Measurements from ENCODE around the gene NEGR1.

The NEGR1 gene

DNA sequence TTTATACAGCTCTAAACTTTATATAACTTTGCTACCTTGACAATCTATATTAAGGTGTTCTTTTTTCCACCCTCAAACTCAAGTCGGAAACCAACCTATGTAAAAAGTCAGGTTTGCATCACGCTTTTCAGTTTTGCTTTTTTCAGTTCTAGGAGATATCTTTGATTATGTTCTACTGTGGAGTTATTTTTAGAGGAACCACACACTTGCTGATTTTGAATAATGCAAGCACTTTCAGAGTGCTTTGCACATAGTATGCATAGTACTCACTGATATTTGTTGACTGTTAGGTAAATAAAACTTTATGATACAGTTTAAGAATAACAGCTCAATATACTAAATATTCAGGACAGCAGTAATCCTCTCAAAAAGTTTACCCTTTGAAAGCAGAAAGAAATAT is 637.3 kb downstream of the NEGR1 start:
- in situ Hi-C loops (cut with HindIII; ENCODE audit: low sequenced_read_pairs) = no loop called here

DNA sequence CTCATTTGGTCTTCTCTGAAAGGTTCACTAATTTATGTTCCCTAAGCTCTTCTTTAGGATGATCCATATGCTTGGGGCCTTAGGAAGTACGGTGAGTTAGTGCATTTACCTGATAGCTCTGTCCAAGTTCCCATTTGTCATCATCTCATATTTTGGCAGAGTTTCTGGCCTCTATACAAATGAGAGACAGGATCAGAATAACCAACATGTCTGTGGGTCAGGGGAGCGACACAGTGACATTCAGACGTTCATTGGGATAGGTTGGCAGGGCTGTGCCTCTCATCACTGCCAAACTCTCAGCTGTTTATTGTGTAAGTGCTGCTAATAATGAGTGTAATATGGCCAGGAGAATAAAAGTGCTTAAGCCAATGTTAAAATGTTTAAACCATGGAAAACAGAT is 640.4 kb downstream of the NEGR1 start:
- no peak overlapping the region for H3K4me3 ChIP-seq (ENCODE audit: low read depth, low read length)
- TF ChIP-seq, protein P1, sequence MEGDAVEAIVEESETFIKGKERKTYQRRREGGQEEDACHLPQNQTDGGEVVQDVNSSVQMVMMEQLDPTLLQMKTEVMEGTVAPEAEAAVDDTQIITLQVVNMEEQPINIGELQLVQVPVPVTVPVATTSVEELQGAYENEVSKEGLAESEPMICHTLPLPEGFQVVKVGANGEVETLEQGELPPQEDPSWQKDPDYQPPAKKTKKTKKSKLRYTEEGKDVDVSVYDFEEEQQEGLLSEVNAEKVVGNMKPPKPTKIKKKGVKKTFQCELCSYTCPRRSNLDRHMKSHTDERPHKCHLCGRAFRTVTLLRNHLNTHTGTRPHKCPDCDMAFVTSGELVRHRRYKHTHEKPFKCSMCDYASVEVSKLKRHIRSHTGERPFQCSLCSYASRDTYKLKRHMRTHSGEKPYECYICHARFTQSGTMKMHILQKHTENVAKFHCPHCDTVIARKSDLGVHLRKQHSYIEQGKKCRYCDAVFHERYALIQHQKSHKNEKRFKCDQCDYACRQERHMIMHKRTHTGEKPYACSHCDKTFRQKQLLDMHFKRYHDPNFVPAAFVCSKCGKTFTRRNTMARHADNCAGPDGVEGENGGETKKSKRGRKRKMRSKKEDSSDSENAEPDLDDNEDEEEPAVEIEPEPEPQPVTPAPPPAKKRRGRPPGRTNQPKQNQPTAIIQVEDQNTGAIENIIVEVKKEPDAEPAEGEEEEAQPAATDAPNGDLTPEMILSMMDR (IDR thresholded peaks at IDR 0.05; ENCODE audit: low read depth, low read length, missing control alignments) = no peak
- in situ Hi-C loops (cut with HindIII; ENCODE audit: low sequenced_read_pairs) = no loop called here
- no peak for DNase-seq (ENCODE audit: low read depth)

More for the DNA sequence above, 637.3 kb downstream of the NEGR1 start:
- no peak for DNase-seq (ENCODE audit: low read depth)
- TF ChIP-seq, protein P1 (IDR thresholded peaks at IDR 0.05; ENCODE audit: low read depth, low read length, missing control alignments) = no peak
- no peak overlapping the region for H3K4me3 ChIP-seq (ENCODE audit: low read depth, low read length)

DNA sequence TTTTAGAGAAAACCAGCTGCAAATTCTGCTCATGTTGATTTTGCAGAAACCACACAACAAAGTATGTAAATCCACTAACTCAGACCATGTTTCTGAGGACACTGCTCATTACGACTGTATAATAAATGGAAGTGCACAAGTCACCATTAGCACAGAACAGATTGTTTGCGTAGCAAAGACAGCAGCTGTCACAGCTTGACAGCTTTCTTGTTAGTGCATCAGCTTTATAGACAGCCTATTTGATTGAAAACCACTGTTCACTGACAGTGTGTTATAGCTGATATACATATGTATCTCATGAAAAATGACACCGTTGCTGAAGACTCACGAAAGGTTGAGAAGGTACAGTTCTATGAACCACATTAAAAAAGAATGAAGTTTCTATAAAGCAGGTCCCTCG is 641.3 kb downstream of the NEGR1 start:
- no peak for DNase-seq (ENCODE audit: low read depth)
- in situ Hi-C loops (cut with HindIII; ENCODE audit: low sequenced_read_pairs) = no loop called here
- no peak overlapping the region for H3K4me3 ChIP-seq (ENCODE audit: low read depth, low read length)
- TF ChIP-seq, protein P1 (IDR thresholded peaks at IDR 0.05; ENCODE audit: low read depth, low read length, missing control alignments) = no peak

DNA sequence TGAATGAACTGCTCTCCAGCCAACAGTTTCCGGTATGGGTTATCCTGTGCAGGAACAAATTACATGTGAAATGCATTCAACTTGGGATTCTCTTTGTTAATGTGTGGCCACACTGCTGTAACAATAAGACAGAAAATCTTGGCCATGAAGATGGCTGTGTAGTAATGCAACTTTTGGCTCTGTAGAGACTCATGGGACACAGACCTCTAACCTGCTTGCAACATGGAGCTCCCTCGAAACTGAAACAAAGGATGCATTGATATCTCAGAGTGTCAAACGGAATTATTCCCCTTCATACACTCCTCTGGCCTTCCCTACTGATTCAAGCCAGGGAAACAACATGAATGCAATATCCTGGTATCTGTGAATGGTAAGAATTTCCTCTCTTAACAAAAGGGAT is 642.2 kb downstream of the NEGR1 start:
- H3K4me3 ChIP-seq (ENCODE audit: low read depth, low read length) = no peak overlapping the region
- DNase-seq (ENCODE audit: low read depth) = no peak
- in situ Hi-C loops (cut with HindIII; ENCODE audit: low sequenced_read_pairs) = no loop called here
- TF ChIP-seq, protein P1 (IDR thresholded peaks at IDR 0.05; ENCODE audit: low read depth, low read length, missing control alignments) = no peak

DNA sequence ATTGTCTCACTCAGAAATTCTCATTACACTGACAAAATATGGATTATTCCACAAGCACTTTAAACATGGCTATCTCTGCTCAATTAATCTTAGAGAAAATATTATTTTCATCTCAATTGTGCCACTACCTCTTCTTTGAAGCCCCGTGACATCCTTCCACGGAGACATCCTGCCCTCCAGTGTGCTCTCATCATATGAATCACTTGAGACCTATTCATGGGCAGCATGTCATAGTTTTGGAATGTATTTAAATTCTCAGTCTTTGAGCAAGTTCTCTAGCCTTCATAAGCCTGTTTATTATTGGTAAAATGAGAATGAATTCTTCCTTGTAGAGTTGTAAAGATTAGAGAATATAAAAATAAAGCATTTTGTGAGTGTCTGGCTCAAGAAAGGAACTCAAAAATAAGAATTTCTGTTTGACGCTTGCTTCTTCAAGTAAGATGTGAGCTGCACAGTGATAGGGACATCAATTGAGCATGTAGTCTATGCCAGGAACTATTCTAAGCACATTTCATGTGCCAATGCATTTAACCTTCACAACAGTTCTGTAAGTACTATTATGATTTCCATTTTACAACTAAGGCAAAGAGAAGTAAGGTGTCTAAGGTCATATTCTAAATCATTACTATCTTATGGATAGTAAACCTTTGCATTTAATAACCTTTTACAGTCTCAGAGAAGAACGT is 644.1 kb downstream of the NEGR1 start:
- TF ChIP-seq, protein P1 (IDR thresholded peaks at IDR 0.05; ENCODE audit: low read depth, low read length, missing control alignments) = no peak
- H3K4me3 ChIP-seq (ENCODE audit: low read depth, low read length) = no peak overlapping the region
- in situ Hi-C loops (cut with HindIII; ENCODE audit: low sequenced_read_pairs) = no loop called here
- no peak for DNase-seq (ENCODE audit: low read depth)

DNA sequence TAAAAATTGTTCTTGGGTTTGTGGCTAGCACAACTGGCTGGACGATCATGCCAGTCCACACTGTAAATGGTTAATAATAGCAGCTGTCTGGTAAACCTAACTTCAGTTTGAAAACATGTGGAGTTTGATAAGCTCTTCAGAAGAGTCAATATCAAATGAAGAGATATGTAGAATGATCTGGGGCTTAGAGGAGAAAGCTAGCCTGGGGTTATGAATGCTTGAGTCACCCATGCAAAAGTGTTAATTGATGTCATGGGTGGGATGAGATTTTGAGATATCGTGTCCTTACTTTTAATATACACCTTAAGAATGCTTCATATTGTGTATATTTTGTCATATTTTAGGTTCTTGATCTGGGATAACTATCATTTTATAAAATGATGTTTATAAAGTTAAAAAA is 646.8 kb downstream of the NEGR1 start:
- H3K4me3 ChIP-seq (ENCODE audit: low read depth, low read length) = no peak overlapping the region
- TF ChIP-seq, protein P1 (IDR thresholded peaks at IDR 0.05; ENCODE audit: low read depth, low read length, missing control alignments) = no peak
- DNase-seq (ENCODE audit: low read depth) = no peak
- in situ Hi-C loops (cut with HindIII; ENCODE audit: low sequenced_read_pairs) = no loop called here
